ENCODE results near the gene HSF5.
"Not testable (repeated sequence)": the region's sequence is repeated elsewhere in the genome, so short reads cannot be mapped to it uniquely, and the experiment has no call there.

Gene HSF5

GRCh38 chr17:58516644-58517377 is 28.6 kb upstream of the HSF5 start:
- no peak for DNase-seq

GRCh38 chr17:58515286-58515685 is 27.1 kb upstream of the HSF5 start:
- DNase-seq = no peak

- DNase-seq = no peak
These were observed 26.6 kb upstream of the HSF5 start for GRCh38 chr17:58514770-58515157.

- DNase-seq = peak; percentile 88
These were observed 26.0 kb upstream of the HSF5 start, which contains the start of gene MTMR4 for GRCh38 chr17:58513965-58514769. MTMR4 (minus strand) TSS chr17:58514638; CDS start chr17:58514407, 231 bp downstream.

GRCh38 chr17:58513267-58513964 is 25.2 kb upstream of the HSF5 start:
- no peak for DNase-seq

- DNase-seq = no peak
These were observed 21.9 kb upstream of the HSF5 start for GRCh38 chr17:58510075-58510474.

- no peak for DNase-seq
These were observed 20.3 kb upstream of the HSF5 start for GRCh38 chr17:58508341-58509067.

GRCh38 chr17:58507123-58507634 is 19.0 kb upstream of the HSF5 start:
- DNase-seq = no peak

- DNase-seq = no peak
These were observed 18.3 kb upstream of the HSF5 start for GRCh38 chr17:58506354-58507080.

- peak; percentile 91 for DNase-seq
These were observed 16.7 kb upstream of the HSF5 start for GRCh38 chr17:58504826-58505351.

- DNase-seq = no peak
These were observed 15.7 kb upstream of the HSF5 start for GRCh38 chr17:58503866-58504265.

GRCh38 chr17:58503134-58503533 is 14.9 kb upstream of the HSF5 start:
- DNase-seq = not testable (repeated sequence)

- DNase-seq = no peak
These were observed 13.2 kb upstream of the HSF5 start for GRCh38 chr17:58501451-58501850.

GRCh38 chr17:58498177-58498828 is 10.1 kb upstream of the HSF5 start:
- DNase-seq = no peak

- DNase-seq = no peak
These were observed 5.3 kb upstream of the HSF5 start for GRCh38 chr17:58493506-58493905.

- no peak for DNase-seq
These were observed 4.3 kb upstream of the HSF5 start for GRCh38 chr17:58492238-58493121.

GRCh38 chr17:58491510-58492045 is 3.4 kb upstream of the HSF5 start:
- DNase-seq = no peak

GRCh38 chr17:58488428-58488890 is 251 bp upstream of the HSF5 start:
- DNase-seq = no peak

- no peak for DNase-seq
These were observed 3.6 kb downstream of the HSF5 start for GRCh38 chr17:58484600-58484999.

GRCh38 chr17:58481798-58482197 is 6.4 kb downstream of the HSF5 start:
- not testable (repeated sequence) for DNase-seq
